ENCODE results near the gene ABHD2.

ABHD2 gene

DNA sequence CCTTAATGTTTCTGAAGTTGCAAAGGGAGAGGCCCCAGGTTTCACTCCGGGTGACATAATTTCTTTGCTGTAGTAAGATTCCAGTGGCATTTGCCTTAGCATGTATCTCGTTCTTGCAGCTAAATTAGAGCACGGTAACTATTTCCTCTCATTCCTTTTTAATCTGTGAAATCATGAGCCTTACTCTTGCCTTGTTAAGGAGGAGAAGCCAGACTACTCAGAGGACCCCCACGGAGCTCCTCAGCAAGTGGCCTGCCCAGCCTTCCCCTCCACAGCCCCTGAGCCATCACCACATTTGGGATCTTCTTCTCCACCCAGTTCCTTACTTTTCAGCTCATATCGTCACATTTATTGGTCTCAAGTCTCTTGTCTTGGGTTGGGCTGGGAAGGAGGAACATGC is 54.2 kb downstream of the ABHD2 start:
- Histone ChIP-seq H3K79me2 (ENCODE audit: low read length) (peaks cover 90% of the 10 kb centered on the region), H3F3A (ENCODE audit: insufficient read depth, low read length) (no peaks in the 10 kb centered on the region), H3K27ac (ENCODE audit: low read length) (no peak overlapping the region), H3K9me3 (replicated peaks; ENCODE audit: insufficient read depth, low read length) (no peaks in the 10 kb centered on the region), H3K27me3 (replicated peaks; ENCODE audit: insufficient read depth, low read length) (no peaks in the 10 kb centered on the region), H3K4me3 (ENCODE audit: low read length) (no peak overlapping the region), H3K9me2 (replicated peaks; ENCODE audit: insufficient read depth, low read length) (no peaks in the 10 kb centered on the region), H3K36me3 (replicated peaks; ENCODE audit: insufficient read depth, low read length) (0 out of 2 replicates have a peak, but pooled peaks cover 4% of the 10 kb centered on the region), H4K20me1 (ENCODE audit: insufficient read depth, low read length) (no peaks in the 10 kb centered on the region), H3K9ac (ENCODE audit: low read length) (no peak overlapping the region), H3K4me2 (ENCODE audit: low read depth, low read length) (no peak overlapping the region), H2AFZ (ENCODE audit: low read length) (no peak overlapping the region), H3K4me1 (ENCODE audit: low read length) (0 out of 2 replicates have a peak, but pooled peaks cover 14% of the 10 kb centered on the region)
- TF ChIP-seq, protein P1, sequence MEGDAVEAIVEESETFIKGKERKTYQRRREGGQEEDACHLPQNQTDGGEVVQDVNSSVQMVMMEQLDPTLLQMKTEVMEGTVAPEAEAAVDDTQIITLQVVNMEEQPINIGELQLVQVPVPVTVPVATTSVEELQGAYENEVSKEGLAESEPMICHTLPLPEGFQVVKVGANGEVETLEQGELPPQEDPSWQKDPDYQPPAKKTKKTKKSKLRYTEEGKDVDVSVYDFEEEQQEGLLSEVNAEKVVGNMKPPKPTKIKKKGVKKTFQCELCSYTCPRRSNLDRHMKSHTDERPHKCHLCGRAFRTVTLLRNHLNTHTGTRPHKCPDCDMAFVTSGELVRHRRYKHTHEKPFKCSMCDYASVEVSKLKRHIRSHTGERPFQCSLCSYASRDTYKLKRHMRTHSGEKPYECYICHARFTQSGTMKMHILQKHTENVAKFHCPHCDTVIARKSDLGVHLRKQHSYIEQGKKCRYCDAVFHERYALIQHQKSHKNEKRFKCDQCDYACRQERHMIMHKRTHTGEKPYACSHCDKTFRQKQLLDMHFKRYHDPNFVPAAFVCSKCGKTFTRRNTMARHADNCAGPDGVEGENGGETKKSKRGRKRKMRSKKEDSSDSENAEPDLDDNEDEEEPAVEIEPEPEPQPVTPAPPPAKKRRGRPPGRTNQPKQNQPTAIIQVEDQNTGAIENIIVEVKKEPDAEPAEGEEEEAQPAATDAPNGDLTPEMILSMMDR (IDR thresholded peaks at IDR 0.05; ENCODE audit: low read length), result no peak
- no peak for TF ChIP-seq EZH2 (optimal IDR thresholded peaks at IDR 0.05; ENCODE audit: low read depth, low read length)
- no peak for DNase-seq

DNA sequence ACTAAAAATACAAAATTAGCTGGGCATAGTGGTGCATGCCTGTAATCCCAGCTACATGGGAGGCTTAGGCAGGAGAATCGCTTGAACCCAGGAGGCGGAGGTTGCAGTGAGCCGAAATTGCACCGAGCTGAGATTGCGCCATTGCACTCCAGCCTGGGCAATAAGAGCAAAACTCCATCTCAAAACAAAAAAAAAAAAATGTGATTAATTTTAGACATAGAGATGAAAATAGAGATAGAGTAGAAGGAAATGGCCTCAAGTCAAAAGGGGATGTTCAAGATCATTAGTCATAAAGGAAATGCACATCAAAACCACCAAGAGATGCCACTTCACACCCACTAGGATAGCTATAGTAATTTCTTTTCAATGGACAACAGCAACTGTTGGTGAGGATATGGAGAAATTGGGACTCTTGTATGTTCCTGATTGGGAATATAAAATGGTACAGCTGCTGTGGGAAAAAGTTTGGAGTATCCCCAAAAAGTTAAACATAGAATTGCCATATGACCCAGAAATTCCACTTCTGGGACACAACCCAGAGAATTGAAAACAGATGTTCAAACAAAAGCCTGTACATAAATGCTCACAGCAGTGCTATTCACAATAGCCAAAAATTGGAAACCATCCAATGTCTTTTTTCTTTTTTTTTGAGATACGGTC is 55.4 kb downstream of the ABHD2 start:
- Histone ChIP-seq H3K27me3 (replicated peaks; ENCODE audit: insufficient read depth, low read length) (no peaks in the 10 kb centered on the region), H3K9me3 (replicated peaks; ENCODE audit: insufficient read depth, low read length) (no peaks in the 10 kb centered on the region), H3K27ac (ENCODE audit: low read length) (no peak overlapping the region), H3K36me3 (replicated peaks; ENCODE audit: insufficient read depth, low read length) (0 out of 2 replicates have a peak, but pooled peaks cover 4% of the 10 kb centered on the region), H3K4me1 (ENCODE audit: low read length) (0 out of 2 replicates have a peak, but pooled peaks cover 14% of the 10 kb centered on the region), H3F3A (ENCODE audit: insufficient read depth, low read length) (no peaks in the 10 kb centered on the region), H3K4me2 (ENCODE audit: low read depth, low read length) (no peak overlapping the region), H2AFZ (ENCODE audit: low read length) (no peak overlapping the region), H3K9me2 (replicated peaks; ENCODE audit: insufficient read depth, low read length) (no peaks in the 10 kb centered on the region), H4K20me1 (ENCODE audit: insufficient read depth, low read length) (no peaks in the 10 kb centered on the region), H3K4me3 (ENCODE audit: low read length) (no peak overlapping the region), H3K9ac (ENCODE audit: low read length) (no peak overlapping the region), H3K79me2 (ENCODE audit: low read length) (peaks cover 83% of the 10 kb centered on the region)
- TF ChIP-seq EZH2 (optimal IDR thresholded peaks at IDR 0.05; ENCODE audit: low read depth, low read length) (no peak), EZH2phosphoT487 (IDR thresholded peaks at IDR 0.05; ENCODE audit: low read length) (no peak)
- TF ChIP-seq, protein P1 (IDR thresholded peaks at IDR 0.05; ENCODE audit: low read length), result no peak
- no peak for DNase-seq

DNA sequence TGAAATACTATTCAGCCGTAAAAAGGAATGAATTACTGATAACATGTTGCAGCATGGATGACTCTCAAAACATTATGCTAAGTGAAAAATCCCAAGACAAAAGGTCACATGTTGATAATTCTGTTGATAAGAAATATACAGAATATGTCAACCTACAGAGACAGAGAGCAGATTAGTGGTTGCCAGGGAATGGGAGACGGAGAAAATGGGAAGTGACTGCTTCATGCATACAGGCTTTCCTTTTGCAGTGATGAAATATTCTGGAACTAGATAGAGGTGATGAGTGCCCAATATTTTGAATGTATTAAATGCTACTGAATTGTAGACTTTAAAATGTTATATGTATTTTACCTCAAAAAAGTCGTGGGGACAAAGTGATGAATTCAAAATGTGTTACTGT is 56.2 kb downstream of the ABHD2 start:
- H3K27ac ChIP-seq (ENCODE audit: low read length), result no peak overlapping the region

More for the DNA sequence above, 56.2 kb downstream of the ABHD2 start:
- TF ChIP-seq, protein P1 (IDR thresholded peaks at IDR 0.05; ENCODE audit: low read length), result no peak
- H2AFZ ChIP-seq (ENCODE audit: low read length), result no peak overlapping the region
- H3K36me3 ChIP-seq (replicated peaks; ENCODE audit: insufficient read depth, low read length), result 0 out of 2 replicates have a peak, but pooled peaks cover 4% of the 10 kb centered on the region
- H3K9me2 ChIP-seq (replicated peaks; ENCODE audit: insufficient read depth, low read length), result no peaks in the 10 kb centered on the region
- peaks cover 77% of the 10 kb centered on the region for H3K79me2 ChIP-seq (ENCODE audit: low read length)
- H3F3A ChIP-seq (ENCODE audit: insufficient read depth, low read length), result no peaks in the 10 kb centered on the region
- H3K9ac ChIP-seq (ENCODE audit: low read length), result no peak overlapping the region
- H3K4me1 ChIP-seq (ENCODE audit: low read length), result 0 out of 2 replicates have a peak, but pooled peaks cover 14% of the 10 kb centered on the region
- no peak overlapping the region for H3K4me2 ChIP-seq (ENCODE audit: low read depth, low read length)
- no peaks in the 10 kb centered on the region for H3K27me3 ChIP-seq (replicated peaks; ENCODE audit: insufficient read depth, low read length)
- no peaks in the 10 kb centered on the region for H4K20me1 ChIP-seq (ENCODE audit: insufficient read depth, low read length)
- DNase-seq, result no peak
- H3K9me3 ChIP-seq (replicated peaks; ENCODE audit: insufficient read depth, low read length), result no peaks in the 10 kb centered on the region
- H3K4me3 ChIP-seq (ENCODE audit: low read length), result no peak overlapping the region

Data from MM.1S (cell line).